GM19372 (cell line): ENCODE results near the gene HSP90AA1.
"Not testable (repeated sequence)": the region's sequence is repeated elsewhere in the genome, so short reads cannot be mapped to it uniquely, and the experiment has no call there.

ENCODE experiments used
- ATAC-seq: cut with Tn5 transposase; IDR thresholded peaks from one replicate; pipeline ENCODE4 v1.9.1; 2021; ENCODE audit warnings: mild to moderate bottlenecking, low read depth, moderate library complexity; ENCODE audit not compliant: unreplicated experiment

The HSP90AA1 gene

DNA sequence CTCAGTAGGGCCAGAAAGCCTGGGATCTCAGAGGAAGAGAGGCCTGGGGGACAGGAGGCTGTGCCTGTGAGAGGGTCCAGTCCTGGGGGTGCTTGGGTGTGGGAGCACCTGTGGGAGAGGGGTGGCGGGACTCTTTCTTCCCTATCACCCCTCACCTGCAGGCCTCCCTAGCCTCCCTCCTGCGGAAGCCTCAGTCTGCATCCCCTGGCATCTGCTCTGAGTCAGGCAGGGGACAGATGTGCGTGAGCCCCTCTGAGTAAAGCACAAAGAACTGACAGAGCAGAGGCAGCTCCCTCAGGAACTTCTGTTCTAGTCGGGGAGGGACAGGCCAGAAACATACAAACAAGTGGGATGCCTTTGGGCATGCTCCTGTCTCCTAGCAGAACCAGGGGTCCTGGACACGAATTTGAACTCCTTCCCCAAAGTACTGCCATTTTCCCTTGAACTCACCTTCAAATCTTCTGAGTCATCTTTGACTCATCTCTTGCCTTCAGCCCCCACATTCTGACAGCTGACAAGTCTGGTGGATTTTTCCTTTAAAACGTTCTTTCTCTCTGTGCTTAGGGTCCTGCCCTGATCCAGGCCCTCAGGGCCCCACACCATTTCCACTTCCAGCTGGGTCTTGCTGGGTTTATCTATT is 8.5 kb upstream of the HSP90AA1 start:
- no peak for ATAC-seq

DNA sequence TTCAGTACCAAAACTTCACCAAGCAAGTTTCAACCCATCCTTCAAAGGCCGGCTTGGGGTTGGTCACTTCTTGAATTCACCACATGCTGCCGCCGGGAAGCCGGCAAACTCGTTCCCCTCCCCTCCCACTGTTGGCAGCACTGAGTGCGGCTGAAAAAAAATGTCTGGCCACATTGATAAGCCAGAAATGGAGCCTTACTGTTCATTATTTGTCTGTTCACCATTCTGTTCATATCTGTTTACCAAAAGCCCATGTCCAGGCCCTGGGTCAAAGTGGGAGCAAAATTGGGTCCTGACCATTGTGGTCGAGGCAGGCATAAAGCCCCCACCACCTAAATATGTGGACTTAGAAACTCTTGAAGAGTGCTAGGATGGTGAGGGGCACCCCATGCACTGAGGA is 7.3 kb upstream of the HSP90AA1 start:
- no peak for ATAC-seq

DNA sequence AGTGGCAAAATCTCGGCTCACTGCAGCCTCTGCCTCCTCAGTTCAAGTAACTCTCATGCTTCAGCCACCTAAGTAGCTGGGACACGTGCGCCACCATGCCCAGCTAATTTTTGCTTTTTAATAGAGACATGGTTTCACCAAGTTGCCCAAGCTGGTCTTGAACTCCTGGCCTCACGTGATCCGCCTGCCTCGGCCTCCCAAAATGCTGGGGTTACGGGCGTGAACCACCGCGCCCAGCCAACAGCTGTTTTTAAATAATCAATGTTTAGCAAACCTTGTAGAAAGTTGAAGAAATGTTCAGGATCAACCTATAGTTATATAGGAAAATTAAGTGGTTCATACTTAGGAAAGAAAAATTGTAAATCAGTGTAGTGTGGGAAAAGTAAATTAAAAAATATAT is 6.0 kb upstream of the HSP90AA1 start:
- ATAC-seq, result no peak

DNA sequence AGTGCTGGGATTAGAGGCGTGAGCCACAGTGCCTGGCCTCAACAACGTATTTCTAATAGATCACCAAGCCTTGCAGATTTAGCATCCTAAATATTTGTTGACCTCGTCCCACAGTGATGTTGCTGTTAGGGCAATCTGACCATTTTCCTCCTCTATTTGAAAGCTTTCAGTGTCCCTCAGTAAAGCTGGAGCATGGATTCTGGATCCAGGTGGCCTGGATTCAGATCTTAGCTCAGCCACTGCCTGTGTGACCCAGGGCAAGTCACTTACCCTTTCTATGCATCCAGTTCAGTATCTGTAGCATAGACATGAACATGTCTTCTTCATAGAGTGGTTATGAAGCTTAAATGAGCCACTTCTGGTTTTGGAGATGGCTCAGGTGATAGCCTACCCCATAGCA is 3.9 kb upstream of the HSP90AA1 start:
- ATAC-seq, result no peak

DNA sequence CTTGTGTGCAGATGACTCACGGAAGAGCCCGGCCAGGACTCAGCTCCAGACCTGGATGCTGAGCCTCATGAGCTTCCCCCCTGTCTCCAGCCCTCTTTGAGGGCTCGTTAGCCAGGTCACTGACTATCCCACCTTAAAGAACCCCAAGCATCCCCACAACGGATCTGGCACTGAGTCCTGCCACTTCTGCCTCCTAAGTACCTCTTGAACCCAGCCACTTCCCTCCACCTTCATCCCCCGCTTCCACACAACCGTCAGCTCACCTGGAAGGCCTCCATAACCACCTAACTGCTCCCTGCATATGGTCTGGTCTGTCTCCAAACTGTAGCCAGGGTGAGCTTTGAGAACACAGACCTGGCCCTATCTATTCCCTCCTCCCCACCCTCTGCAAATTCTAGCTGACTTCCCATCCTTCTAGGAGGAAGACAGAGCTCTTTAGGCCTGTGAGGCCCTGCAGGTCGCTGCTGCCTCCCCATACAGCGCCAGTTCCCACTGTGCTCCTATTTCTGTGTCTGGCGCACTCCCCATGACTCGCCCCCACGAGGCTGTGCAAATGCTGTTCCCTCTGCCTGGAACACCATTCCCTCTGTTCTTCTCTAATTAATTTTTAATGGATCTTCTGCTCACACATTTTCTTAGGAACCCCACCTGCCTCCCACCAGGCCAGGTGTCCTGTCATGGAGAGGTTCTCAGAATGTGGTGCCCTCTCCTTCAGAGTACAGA is 2.9 kb upstream of the HSP90AA1 start:
- ATAC-seq, result no peak

DNA sequence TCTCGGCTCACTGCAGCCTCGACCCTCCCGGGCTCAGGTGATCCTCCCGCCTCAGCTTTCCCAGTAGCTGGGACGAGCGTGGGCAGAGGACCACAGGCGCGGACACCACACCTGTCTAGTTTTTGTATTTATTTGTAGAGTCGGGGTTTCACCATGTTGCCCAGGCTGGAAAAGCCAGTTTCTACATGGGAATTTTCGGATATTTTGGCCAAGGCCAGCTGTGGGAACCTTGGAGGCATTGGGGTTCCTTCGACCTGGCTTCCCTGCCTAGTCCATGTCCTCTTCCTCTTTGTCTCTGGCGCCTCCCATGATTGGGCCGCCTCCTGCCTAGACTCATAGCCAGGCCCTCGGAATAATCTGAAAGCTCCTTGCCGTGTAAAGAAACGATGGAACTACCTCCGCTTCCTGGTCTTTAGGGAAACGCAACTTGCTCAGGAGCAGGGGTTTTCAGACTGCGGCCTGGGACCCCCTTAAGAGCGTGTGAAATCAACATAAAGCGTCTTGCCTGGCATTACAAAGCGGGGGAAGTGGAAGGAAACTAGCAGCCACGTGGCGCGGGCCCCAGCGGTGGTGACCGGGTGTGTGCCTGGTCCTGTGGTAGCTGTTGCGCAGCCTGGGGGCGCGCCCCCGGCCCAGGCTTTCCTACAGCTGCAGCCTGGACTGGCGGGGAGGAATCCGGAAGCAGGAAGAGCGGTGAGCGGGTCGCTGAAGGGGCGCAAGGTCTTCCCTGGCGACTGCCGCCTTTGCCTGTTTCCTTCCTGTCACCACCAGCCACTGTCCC is 1.4 kb upstream of the HSP90AA1 start:
- ATAC-seq, result no peak

DNA sequence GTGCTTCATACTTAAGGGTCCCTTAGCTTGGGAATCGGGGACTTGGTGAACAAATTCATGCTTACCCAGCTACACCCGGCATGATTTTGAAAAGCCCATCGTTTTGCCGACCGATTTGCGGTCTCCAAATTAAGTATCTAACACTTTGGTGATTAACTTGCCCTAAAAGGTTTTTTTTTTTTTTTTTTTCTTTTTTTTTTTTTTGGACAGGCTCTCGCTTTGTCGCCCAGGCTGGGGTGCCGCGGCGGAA is 843 bp upstream of the HSP90AA1 start:
- no peak for ATAC-seq

DNA sequence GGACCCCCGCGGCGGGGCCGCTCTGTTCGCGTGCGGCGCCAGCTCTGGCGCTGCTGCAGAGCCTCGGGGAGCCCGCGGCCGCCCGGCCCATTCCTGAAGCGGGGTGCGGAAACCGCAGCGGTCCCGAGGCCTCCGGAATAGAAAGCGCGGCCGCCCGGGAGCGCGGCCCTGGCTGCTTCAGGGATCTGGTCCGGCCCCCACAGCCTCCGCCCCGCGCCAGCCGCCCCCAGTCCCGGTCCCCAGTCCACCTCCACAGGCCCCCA is 204 bp downstream of the HSP90AA1 start:
- no peak for ATAC-seq

DNA sequence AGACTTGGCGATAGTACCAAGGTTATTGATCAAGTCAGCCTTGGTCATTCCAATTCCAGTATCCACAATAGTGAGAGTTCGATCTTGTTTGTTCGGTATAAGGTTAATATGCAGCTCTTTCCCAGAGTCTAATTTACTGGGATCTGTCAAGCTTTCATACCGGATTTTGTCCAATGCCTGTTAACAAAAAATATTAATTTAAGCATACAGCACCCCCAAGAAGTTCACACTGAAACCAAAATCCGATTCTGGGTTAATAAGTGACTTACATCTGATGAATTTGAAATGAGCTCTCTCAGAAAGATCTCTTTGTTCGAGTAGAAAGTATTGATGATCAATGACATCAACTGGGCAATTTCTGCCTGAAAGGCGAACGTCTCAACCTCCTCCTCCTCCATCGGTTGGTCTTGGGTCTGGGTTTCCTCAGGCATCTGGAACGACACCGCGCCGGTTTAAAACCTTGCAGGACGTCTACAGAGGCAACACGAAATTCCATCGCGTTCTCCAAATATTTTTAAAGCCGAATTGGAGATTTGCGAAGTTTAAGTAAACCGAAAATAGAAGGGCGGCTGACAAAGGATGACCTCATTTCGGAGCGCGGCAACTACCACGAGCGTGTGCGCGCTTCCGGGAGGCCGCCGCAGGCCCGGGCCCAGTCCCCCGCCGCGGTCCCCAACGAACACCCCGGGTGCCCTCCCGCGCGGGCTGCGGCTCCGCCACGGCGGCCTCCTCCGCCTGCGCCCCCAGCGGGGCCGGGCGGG is 716 bp downstream of the HSP90AA1 start:
- peak; percentile 10 for ATAC-seq

DNA sequence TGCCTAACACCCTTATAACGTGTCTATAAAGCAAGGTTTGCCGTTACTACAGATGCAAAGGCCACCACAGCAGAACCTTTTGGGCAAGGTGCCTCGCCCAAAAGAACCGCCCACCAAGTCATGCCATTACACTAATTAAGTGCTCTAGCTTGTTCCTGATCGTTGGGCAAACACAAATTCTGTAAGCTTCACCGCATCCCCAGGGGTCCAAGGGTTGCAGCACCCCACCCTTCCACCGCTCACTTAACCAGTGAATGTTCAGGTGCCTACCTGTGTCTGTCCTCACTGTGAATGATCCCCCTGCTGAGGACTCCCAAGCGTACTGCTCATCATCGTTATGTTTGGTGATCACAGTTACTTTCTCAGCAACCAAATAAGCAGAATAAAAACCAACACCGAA is 1.4 kb downstream of the HSP90AA1 start:
- ATAC-seq, result no peak

DNA sequence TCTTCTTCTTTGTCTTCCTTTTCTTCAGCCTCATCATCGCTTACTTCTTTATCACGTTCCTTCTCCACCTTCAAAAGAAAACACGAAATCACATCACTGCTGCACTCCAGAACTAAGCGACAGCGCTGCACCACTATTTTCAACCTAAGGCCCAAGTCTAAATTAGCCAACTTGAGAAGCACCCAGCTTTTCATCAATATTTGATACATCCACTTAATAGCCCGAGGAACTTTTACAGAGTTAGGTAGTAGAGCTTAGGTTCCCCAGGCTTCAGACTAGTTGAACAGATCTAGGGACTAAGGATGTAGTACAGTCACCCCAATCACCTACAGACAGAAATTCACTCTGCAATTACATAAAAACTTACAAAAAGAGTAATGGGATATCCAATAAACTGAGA is 1.9 kb downstream of the HSP90AA1 start:
- ATAC-seq, result no peak

DNA sequence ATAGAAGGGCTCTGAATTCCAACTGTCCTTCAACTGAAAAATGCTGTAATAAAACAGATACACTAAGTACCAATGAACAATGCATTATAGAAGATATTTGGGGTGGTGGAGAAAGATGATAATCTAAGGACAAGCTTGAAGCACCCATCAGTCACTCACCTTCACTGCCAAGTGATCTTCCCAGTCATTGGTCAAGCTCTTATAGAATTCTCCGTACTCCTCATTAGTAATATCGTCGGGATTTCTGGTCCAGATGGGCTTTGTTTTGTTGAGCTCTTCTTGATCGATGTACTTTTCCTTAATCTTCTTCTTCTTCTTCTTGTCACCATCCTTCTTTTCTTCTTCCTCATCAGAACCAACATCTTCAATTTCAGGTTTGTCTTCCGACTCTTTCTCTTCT is 2.3 kb downstream of the HSP90AA1 start:
- not testable (repeated sequence) for ATAC-seq

DNA sequence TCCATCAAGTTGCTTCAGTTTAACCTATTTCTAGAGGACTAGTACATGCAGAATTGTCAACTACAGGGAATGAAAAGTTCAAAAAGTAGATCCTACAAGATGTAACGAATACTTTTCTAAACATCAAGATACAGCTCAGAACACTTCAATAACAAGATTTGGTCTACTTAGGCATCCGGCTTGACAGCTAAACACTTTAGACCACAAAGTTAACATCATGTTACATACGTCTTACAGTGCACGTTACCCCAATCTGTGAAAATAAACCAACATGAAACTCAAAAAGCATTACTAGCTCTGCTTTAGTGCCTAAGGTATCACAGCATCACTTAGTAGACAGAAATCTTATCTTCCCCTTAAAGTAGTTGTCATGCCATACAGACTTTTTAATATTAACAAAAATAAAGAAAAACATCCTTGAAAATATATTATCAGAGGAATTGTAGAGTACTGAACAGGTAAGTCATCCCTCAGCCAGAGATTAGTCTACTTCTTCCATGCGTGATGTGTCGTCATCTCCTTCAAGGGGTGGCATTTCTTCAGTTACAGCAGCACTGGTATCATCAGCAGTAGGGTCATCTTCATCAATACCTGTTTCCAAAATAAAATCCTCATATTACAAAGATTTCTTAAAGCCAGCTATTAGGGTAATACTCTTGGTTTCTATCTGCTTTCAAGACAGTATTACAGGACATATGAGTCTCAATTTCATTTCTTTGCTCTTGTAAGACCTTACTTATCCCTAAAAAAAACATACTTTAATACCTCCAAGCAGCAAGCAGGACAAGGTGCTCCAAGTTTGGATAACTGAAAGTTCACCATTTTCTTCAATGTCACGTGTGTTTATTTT is 5.4 kb downstream of the HSP90AA1 start:
- no peak for ATAC-seq

DNA sequence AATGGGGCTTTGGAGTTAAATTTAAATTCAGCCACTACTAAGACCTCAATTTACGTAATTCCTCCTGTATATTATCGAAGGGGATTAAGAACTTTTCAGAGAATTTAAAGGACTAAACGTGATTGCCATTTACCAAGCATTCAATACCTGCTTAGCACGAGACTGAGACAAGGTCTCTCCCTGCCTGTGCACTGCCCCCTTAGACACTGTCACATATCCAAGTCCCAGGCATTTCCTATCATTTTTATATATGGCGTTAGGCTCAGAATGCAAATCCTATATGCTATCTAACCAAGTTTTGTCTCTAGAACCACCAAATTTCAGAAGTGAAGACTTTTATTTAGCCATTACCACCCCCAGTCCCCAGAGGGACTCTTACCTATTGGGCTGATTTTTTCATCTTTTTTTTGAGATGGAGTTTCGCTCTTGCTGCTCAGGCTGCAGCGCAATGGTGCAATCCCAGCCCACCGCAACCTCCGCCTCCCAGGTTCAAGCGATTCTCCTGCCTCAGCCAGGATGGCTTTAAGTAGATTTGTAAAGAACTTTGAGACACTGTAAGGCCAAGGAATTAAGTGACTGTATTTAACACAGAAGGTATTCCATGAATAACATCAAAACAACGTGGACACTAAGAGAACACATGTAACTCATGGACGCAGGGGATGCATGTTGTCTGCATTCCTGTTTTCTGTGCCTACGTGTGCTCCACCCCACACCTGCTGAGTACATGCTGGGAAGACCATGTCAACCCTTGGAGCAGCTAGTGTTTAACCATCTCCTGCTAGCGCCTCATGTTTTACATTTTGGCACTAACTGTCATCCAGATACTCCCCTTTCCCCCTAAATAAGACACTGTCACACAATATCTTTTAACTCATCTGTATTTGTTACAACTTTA is 6.4 kb downstream of the HSP90AA1 start:
- no peak for ATAC-seq

DNA sequence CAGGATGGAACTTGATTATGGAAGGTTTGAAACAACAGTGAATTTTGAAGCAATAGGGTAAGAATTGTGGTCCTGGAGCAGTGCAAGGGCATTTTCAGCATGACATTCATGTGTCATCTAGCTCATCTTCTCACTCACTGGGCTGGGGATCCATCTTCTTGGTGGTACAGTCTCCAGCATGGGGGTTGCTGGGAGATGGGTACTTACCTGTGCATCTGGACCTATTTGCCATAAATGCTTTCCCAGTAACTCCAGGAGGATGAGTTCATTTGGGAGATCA is 7.2 kb downstream of the HSP90AA1 start:
- ATAC-seq, result no peak

DNA sequence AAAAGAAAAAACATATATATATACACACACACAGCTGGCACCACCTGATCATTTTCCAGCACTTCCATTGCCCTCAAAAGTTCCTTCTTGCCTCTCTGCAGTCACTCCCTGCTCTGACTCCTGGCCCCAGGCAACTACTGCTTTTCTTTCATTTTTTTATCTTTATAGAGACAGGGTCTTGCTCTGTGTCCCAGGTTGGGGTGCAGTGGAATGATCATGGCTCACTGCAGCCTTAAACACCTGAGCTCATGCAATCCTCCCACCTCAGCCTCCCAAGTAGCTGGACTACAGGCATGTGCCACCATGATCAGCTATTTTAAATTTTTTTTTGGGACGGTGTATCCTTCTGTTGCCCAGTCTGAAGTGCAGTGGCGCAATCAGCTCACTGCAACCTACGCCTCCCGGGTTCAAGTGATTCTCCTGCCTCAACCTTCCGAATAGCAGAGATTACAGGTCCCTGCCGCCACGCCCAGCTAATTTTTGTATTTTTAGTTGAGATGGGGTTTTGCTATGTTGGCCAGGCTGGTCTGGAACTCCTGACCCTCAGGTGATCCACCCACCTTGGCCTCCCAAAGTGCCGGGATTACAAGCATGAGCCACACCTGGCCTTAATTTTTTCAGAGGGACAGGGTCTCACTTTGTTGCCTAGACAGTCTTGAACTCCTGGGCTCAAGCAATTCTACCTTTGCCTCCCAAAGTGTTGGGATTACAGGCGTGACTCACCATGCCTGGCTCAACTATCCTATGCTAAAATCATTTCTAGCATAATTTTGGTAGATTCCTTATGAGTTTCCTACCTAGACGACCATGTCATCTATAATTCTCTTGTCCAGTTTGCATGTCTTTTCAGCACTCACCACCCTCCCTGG is 7.8 kb downstream of the HSP90AA1 start:
- ATAC-seq, result no peak

DNA sequence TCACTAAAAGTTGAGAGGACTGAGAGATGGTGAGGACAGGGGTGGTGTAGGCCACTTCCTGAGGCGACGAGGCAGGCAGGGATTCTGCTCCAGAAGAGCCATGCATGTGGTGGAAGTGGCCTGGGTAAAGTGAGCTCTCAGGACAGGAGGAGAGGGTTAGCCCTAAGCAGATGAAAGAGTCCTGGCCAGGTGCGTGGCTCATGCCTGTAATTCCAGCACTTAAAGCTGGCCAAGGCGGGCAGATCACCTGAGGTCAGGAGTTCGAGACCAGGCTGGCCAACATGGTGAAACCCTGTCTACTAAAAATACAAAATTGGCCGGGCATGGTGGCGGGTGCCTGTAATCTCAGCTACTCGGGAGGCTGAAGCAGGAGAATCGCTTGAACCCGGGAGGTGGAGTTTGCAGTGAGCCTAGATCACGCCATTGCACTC is 8.5 kb downstream of the HSP90AA1 start:
- not testable (repeated sequence) for ATAC-seq

DNA sequence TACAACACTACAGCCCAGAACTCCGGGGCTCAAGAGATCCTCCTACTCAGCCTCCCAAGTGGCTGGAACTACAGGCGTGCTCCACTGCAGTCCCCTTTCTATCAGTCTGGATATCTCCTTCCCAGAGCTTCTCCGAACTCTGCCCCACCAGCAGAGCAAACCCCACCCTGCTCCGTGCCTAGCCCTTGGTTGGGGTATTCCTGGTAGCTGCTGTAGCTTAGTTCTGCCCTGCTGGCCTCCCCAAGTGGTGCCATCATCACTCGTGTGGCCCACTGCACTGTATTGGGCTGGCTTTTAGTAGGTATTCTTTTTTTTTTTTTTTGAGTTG is 9.5 kb downstream of the HSP90AA1 start:
- no peak for ATAC-seq

DNA sequence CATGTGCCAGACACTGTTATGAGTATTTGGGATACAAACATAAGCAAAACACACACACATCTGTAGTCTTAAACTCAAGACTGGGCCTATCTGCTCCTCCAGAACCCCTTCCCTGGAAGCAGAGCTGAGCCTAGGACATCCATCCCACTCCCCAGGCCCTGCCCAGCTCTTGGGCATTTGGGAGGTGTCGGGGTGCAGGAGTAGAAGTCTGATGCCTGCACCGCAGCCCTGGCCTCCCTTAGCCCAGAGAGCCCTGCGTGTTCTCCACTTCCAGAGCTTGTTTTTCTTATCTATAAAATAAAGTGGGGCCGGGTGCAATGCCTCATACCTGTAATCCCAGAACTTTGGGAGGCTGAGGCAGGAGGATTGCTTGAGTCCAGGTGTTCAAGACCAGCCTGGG is 11.7 kb downstream of the HSP90AA1 start:
- ATAC-seq, result no peak
